ENCODE data around the gene FCN1. TPM values are rescaled to one million over a fixed set of nuclear protein-coding genes. Genes with fewer than 3 reads are reported as not detected.

The FCN1 gene
- total and polyA plus RNA-seq, 2 donors (not counting 1 experiment from before 2014, with no cell fraction given), result not detected

- Histone ChIP-seq H4K20me1 (ENCODE audit: control insufficient read depth, extremely low read depth, insufficient read depth, low read length) (no peaks in the 10 kb centered on the region), H3K27ac (ENCODE audit: insufficient read depth, low read length) (no peak overlapping the region), H3K36me3 (ENCODE audit: control insufficient read depth, insufficient read depth, low read length) (no peaks in the 10 kb centered on the region), H3K4me1 (ENCODE audit: control insufficient read depth, extremely low read depth, insufficient read depth, low read length) (no peaks in the 10 kb centered on the region), H3K27me3 (ENCODE audit: control insufficient read depth, insufficient read depth, low read length) (no peaks in the 10 kb centered on the region), H3K79me2 (ENCODE audit: control insufficient read depth, insufficient read depth, low read length) (no peaks in the 10 kb centered on the region), H3K4me3 (replicated peaks in 1 of 4; ENCODE audit: control extremely low read depth in 1 of 4, insufficient read depth in 1 of 4, low read depth in 3 of 4, low read length in 4 of 4) (no peak overlapping the region), H3K9me3 (ENCODE audit: control insufficient read depth, insufficient read depth, low read depth, low read length) (no peaks in the 10 kb centered on the region), H3K4me2 (ENCODE audit: extremely low read depth, insufficient read depth, low read length) (no peak overlapping the region), H3K9ac (ENCODE audit: insufficient read depth, low read length) (no peak overlapping the region), H2AFZ (ENCODE audit: low read length) (no peak overlapping the region)
- TF ChIP-seq CTCF (conservative IDR thresholded peaks at IDR 0.05 in 1 of 2, IDR thresholded peaks at IDR 0.05 in 1 of 2; ENCODE audit: low read depth in 1 of 2, low read length in 2 of 2), result no peak
- no peak for TF ChIP-seq EZH2 (IDR thresholded peaks at IDR 0.05; ENCODE audit: low read length, missing control alignments)
- DNase-seq (ENCODE audit: low read depth in 2 of 2), result no peak
These were observed 21.5 kb upstream of the FCN1 start for GRCh38 chr9:134939080-134939733.

GRCh38 chr9:134938346-134939079, 20.8 kb upstream of the FCN1 start:
- Histone ChIP-seq H3K4me2 (ENCODE audit: extremely low read depth, insufficient read depth, low read length) (no peak overlapping the region), H3K79me2 (ENCODE audit: control insufficient read depth, insufficient read depth, low read length) (no peaks in the 10 kb centered on the region), H3K4me1 (ENCODE audit: control insufficient read depth, extremely low read depth, insufficient read depth, low read length) (no peaks in the 10 kb centered on the region), H3K9me3 (ENCODE audit: control insufficient read depth, insufficient read depth, low read depth, low read length) (no peaks in the 10 kb centered on the region), H4K20me1 (ENCODE audit: control insufficient read depth, extremely low read depth, insufficient read depth, low read length) (no peaks in the 10 kb centered on the region), H2AFZ (ENCODE audit: low read length) (no peak overlapping the region), H3K9ac (ENCODE audit: insufficient read depth, low read length) (no peak overlapping the region), H3K27ac (ENCODE audit: insufficient read depth, low read length) (no peak overlapping the region), H3K36me3 (ENCODE audit: control insufficient read depth, insufficient read depth, low read length) (no peaks in the 10 kb centered on the region), H3K4me3 (replicated peaks in 1 of 4; ENCODE audit: control extremely low read depth in 1 of 4, insufficient read depth in 1 of 4, low read depth in 3 of 4, low read length in 4 of 4) (no peak overlapping the region), H3K27me3 (ENCODE audit: control insufficient read depth, insufficient read depth, low read length) (no peaks in the 10 kb centered on the region)
- TF ChIP-seq CTCF (conservative IDR thresholded peaks at IDR 0.05 in 1 of 2, IDR thresholded peaks at IDR 0.05 in 1 of 2; ENCODE audit: low read depth in 1 of 2, low read length in 2 of 2) (no peak), EZH2 (IDR thresholded peaks at IDR 0.05; ENCODE audit: low read length, missing control alignments) (no peak)
- DNase-seq (ENCODE audit: low read depth in 2 of 2), result no peak

GRCh38 chr9:134937566-134938345, 20.0 kb upstream of the FCN1 start:
- no peaks in the 10 kb centered on the region for H3K9me3 ChIP-seq (ENCODE audit: control insufficient read depth, insufficient read depth, low read depth, low read length)
- H3K27me3 ChIP-seq (ENCODE audit: control insufficient read depth, insufficient read depth, low read length), result no peaks in the 10 kb centered on the region
- H3K4me2 ChIP-seq (ENCODE audit: extremely low read depth, insufficient read depth, low read length), result no peak overlapping the region
- TF ChIP-seq EZH2 (IDR thresholded peaks at IDR 0.05; ENCODE audit: low read length, missing control alignments) (no peak), CTCF (conservative IDR thresholded peaks at IDR 0.05 in 1 of 2, IDR thresholded peaks at IDR 0.05 in 1 of 2; ENCODE audit: low read depth in 1 of 2, low read length in 2 of 2) (no peak)
- H3K9ac ChIP-seq (ENCODE audit: insufficient read depth, low read length), result no peak overlapping the region
- no peaks in the 10 kb centered on the region for H3K36me3 ChIP-seq (ENCODE audit: control insufficient read depth, insufficient read depth, low read length)
- H3K79me2 ChIP-seq (ENCODE audit: control insufficient read depth, insufficient read depth, low read length), result no peaks in the 10 kb centered on the region
- no peak overlapping the region for H3K27ac ChIP-seq (ENCODE audit: insufficient read depth, low read length)
- H2AFZ ChIP-seq (ENCODE audit: low read length), result no peak overlapping the region
- H3K4me1 ChIP-seq (ENCODE audit: control insufficient read depth, extremely low read depth, insufficient read depth, low read length), result no peaks in the 10 kb centered on the region
- no peak for DNase-seq (ENCODE audit: low read depth in 2 of 2)
- H4K20me1 ChIP-seq (ENCODE audit: control insufficient read depth, extremely low read depth, insufficient read depth, low read length), result no peaks in the 10 kb centered on the region
- H3K4me3 ChIP-seq (replicated peaks in 1 of 4; ENCODE audit: control extremely low read depth in 1 of 4, insufficient read depth in 1 of 4, low read depth in 3 of 4, low read length in 4 of 4), result no peak overlapping the region

Data from fibroblast of lung (primary cell).